Upper lobe of left lung (tissue), 4 donors: ENCODE measurements around the gene APC2.

ENCODE experiments used
- CTCF ChIP-seq, 6 experiments: fragments of 450-650 bp in 4 of 6; fragments of 200-600 bp in 2 of 6; sonication (generic) in 2 of 6; IDR thresholded peaks; one replicate each; pipeline ENCODE4 v1.5.1; 2016 to 2019; ENCODE audit warnings: antibody characterized with exemption in 6 of 6
- POLR2A ChIP-seq, 4 donors: fragments of 450-650 bp; IDR thresholded peaks; one replicate each; pipeline ENCODE4 v1.5.1; 2016 to 2017; ENCODE audit warnings: antibody characterized with exemption in 4 of 4, mild to moderate bottlenecking in 2 of 4
- POLR2AphosphoS5 ChIP-seq, 2 donors: sonication (generic); formaldehyde crosslinking; IDR thresholded peaks; one replicate each; pipeline ENCODE4 v1.5.1; 2017; ENCODE audit warnings: antibody characterized with exemption in 2 of 2

GRCh38 chr19:1492474-1493006 is 42.6 kb downstream of the APC2 start:
- TF ChIP-seq CTCF (IDR thresholded peaks at IDR 0.05) (no peak), POLR2A (IDR thresholded peaks at IDR 0.05) (no peak), POLR2AphosphoS5 (IDR thresholded peaks at IDR 0.05) (no peak)
